H1 (cell line): ENCODE measurements around the gene FHDC1. TPM values are rescaled to one million over a fixed set of nuclear protein-coding genes. Genes with fewer than 3 reads are reported as not detected.

Experiments
- CTCF ChIA-PET: fragments of 300-600 bp; sonication (Branson Sonifier 250); formaldehyde crosslinking; loops from one replicate; lab custom pipeline; 2021; ENCODE audit not compliant: partially characterized antibody; lab: Charles Lee
- POLR2A ChIA-PET: fragments of 300-600 bp; sonication (Branson Sonifier 250); formaldehyde crosslinking; loops from one replicate; lab custom pipeline; 2021; ENCODE audit warnings: inconsistent platforms; ENCODE audit not compliant: partially characterized antibody; lab: Charles Lee
- DNase-seq, 2 experiments: peaks; one replicate each; pipeline versions ENCODE4 v3.0.0 to v3.0.0-alpha.2; 2010 to 2022; ENCODE audit warnings: low spot score in 2 of 2, low read depth in 1 of 2, mixed read lengths in 1 of 2
- FAIRE-seq: peaks from 2 replicates; lab custom pipeline; 2011; peaks lifted over from hg19 to GRCh38; lab: Jason Lieb, UNC
- H2AFZ ChIP-seq: 2 replicates; pipeline ENCODE4 v1.8.1; 2012; ENCODE audit warnings: low read length, inconsistent platforms
- H2AK5ac ChIP-seq: 2 replicates; pipeline ENCODE4 v1.6.1; 2013; ENCODE audit warnings: low read depth, low read length
- H2BK120ac ChIP-seq: replicated peaks from 2 replicates; pipeline ENCODE3; 2013; ENCODE audit warnings: low read depth, low read length, inconsistent platforms
- H2BK12ac ChIP-seq: 2 replicates; pipeline ENCODE4 v1.6.1; 2013; ENCODE audit warnings: low read depth, low read length
- H2BK15ac ChIP-seq: 2 replicates; pipeline ENCODE4 v1.6.1; 2013; ENCODE audit warnings: low read length
- H2BK20ac ChIP-seq: 2 replicates; pipeline ENCODE4 v1.6.1; 2013; ENCODE audit warnings: low read length
- H2BK5ac ChIP-seq: 2 replicates; pipeline ENCODE4 v1.6.1; 2013; ENCODE audit warnings: low read depth, low read length
- H3K14ac ChIP-seq: 2 replicates; pipeline ENCODE4 v1.6.1; 2013; ENCODE audit warnings: inconsistent platforms; ENCODE audit not compliant: insufficient read length
- H3K18ac ChIP-seq: 2 replicates; pipeline ENCODE4 v1.6.1; 2013; ENCODE audit warnings: low read length; ENCODE audit errors: extremely low read depth
- H3K23ac ChIP-seq: 2 replicates; pipeline ENCODE4 v1.6.1; 2013; ENCODE audit warnings: inconsistent platforms; ENCODE audit not compliant: insufficient read length
- H3K23me2 ChIP-seq: 2 replicates; pipeline ENCODE4 v1.6.1; 2013; ENCODE audit warnings: low read depth, low read length
- H3K27ac ChIP-seq: 2 replicates; pipeline ENCODE4 v1.6.1; 2011; ENCODE audit warnings: low read depth, low read length, inconsistent platforms
- H3K27me3 ChIP-seq, 4 experiments: replicated peaks in 1 of 4; 1 replicate in 1 of 4; 2 replicates in 3 of 4; pipeline versions ENCODE4 v1.6.1 to v1.8.1; 2011 to 2013; ENCODE audit warnings: low read length in 3 of 4, mild to moderate bottlenecking in 3 of 4, inconsistent platforms in 2 of 4, mixed read lengths in 2 of 4, moderate library complexity in 1 of 4; ENCODE audit not compliant: control insufficient read depth in 3 of 4, insufficient read depth in 3 of 4; ENCODE audit errors: extremely low read depth in 1 of 4
- H3K36me3 ChIP-seq, 4 experiments: 2 replicates each; pipeline versions ENCODE4 v1.6.1 to v1.8.1; 2011 to 2013; ENCODE audit warnings: mild to moderate bottlenecking in 4 of 4, low read length in 3 of 4, moderate library complexity in 2 of 4, control low read depth in 1 of 4, inconsistent platforms in 1 of 4; ENCODE audit not compliant: insufficient read depth in 4 of 4, control insufficient read depth in 2 of 4
- H3K4ac ChIP-seq: replicated peaks from 2 replicates; pipeline ENCODE3; 2013; ENCODE audit warnings: low read length, low read depth, mixed read lengths, inconsistent platforms; ENCODE audit not compliant: insufficient read length
- H3K4me1 ChIP-seq, 4 experiments: replicated peaks in 1 of 4; 1 replicate in 1 of 4; 2 replicates in 3 of 4; pipeline versions ENCODE4 v1.6.1 to v1.8.1; 2011 to 2013; ENCODE audit warnings: low read length in 3 of 4, inconsistent platforms in 2 of 4, mixed read lengths in 1 of 4; ENCODE audit not compliant: insufficient read depth in 4 of 4, control insufficient read depth in 3 of 4
- H3K4me2 ChIP-seq, 2 experiments: 2 replicates each; pipeline versions ENCODE4 v1.6.1 to v1.8.1; 2011 to 2013; ENCODE audit warnings: low read depth in 2 of 2, low read length in 2 of 2, control low read depth in 1 of 2, inconsistent platforms in 1 of 2, mild to moderate bottlenecking in 1 of 2; ENCODE audit not compliant: insufficient read depth in 1 of 2
- H3K4me3 ChIP-seq, 4 experiments: fragments of 200-600, 300-600 bp in 1 of 4; sonication (generic), shearing (Covaris generic), sonication (Bioruptor Twin) in 1 of 4; 2 replicates each; pipeline versions ENCODE4 v1.5.1 to v1.8.1; 2011 to 2016; ENCODE audit warnings: low read length in 4 of 4, low read depth in 3 of 4, control low read depth in 2 of 4, inconsistent platforms in 2 of 4, mild to moderate bottlenecking in 2 of 4, mixed read lengths in 1 of 4, moderate library complexity in 1 of 4; ENCODE audit not compliant: insufficient read depth in 2 of 4; ENCODE audit errors: extremely low read depth in 1 of 4
- H3K56ac ChIP-seq: replicated peaks from 2 replicates; pipeline ENCODE3; 2013; ENCODE audit warnings: low read depth, mild to moderate bottlenecking, mixed read lengths, low read length, inconsistent platforms; ENCODE audit not compliant: insufficient read length
- H3K79me1 ChIP-seq: 2 replicates; pipeline ENCODE4 v1.6.1; 2013; ENCODE audit warnings: low read depth, low read length, control low read depth
- H3K79me2 ChIP-seq, 2 experiments: 2 replicates each; pipeline versions ENCODE4 v1.6.1 to v1.8.1; 2012 to 2013; ENCODE audit warnings: low read length in 2 of 2, mild to moderate bottlenecking in 2 of 2, inconsistent platforms in 1 of 2; ENCODE audit not compliant: insufficient read depth in 2 of 2, control insufficient read depth in 1 of 2
- H3K9ac ChIP-seq, 4 experiments: replicated peaks in 1 of 4; 1 replicate in 1 of 4; 2 replicates in 3 of 4; pipeline versions ENCODE4 v1.6.1 to v1.8.1; 2011 to 2013; ENCODE audit warnings: low read depth in 3 of 4, low read length in 3 of 4, control low read depth in 2 of 4, mild to moderate bottlenecking in 2 of 4, moderate library complexity in 2 of 4, inconsistent platforms in 1 of 4; ENCODE audit errors: extremely low read depth in 1 of 4
- H3K9me3 ChIP-seq, 2 experiments: 2 replicates each; pipeline versions ENCODE4 v1.6.1 to v1.8.1; 2012 to 2013; ENCODE audit warnings: mild to moderate bottlenecking in 2 of 2, moderate library complexity in 2 of 2, control low read depth in 1 of 2, inconsistent platforms in 1 of 2, low read depth in 1 of 2, low read length in 1 of 2, mixed read lengths in 1 of 2; ENCODE audit not compliant: insufficient read depth in 2 of 2
- H4K20me1 ChIP-seq, 2 experiments: replicated peaks in 1 of 2; 2 replicates each; pipeline versions ENCODE3 to v1.8.1; 2011 to 2013; ENCODE audit warnings: inconsistent platforms in 2 of 2, low read length in 2 of 2, mild to moderate bottlenecking in 1 of 2; ENCODE audit not compliant: insufficient read depth in 2 of 2, control insufficient read depth in 1 of 2
- H4K5ac ChIP-seq: 2 replicates; pipeline ENCODE4 v1.6.1; 2013; ENCODE audit warnings: low read length, low read depth, mixed read lengths, inconsistent platforms; ENCODE audit not compliant: insufficient read length
- H4K8ac ChIP-seq: 2 replicates; pipeline ENCODE4 v1.8.0; 2013; ENCODE audit warnings: mild to moderate bottlenecking, moderate library complexity, low read length, inconsistent platforms; ENCODE audit not compliant: insufficient read depth; ENCODE audit errors: extremely low read depth
- H4K91ac ChIP-seq: replicated peaks from 2 replicates; pipeline ENCODE3; 2013; ENCODE audit warnings: low read length, mixed read lengths, inconsistent platforms; ENCODE audit not compliant: insufficient read length
- HDAC6 ChIP-seq: IDR thresholded peaks from one replicate; pipeline ENCODE4 v1.7.1; 2012; ENCODE audit warnings: low read depth, mild to moderate bottlenecking, inconsistent platforms, low read length, moderate library complexity
- KDM1A ChIP-seq: fragments of 200-600, 300-600 bp; sonication (generic); IDR thresholded peaks from 2 replicates; pipeline ENCODE4 v1.7.1; 2016; ENCODE audit warnings: mild to moderate bottlenecking, low read length, borderline replicate concordance
- KDM4A ChIP-seq: IDR thresholded peaks from one replicate; pipeline ENCODE4 v1.7.1; 2012; ENCODE audit warnings: low read depth, mild to moderate bottlenecking, moderate library complexity, low read length, inconsistent platforms; ENCODE audit not compliant: severe bottlenecking
- RFX5 ChIP-seq: IDR thresholded peaks from 2 replicates; pipeline ENCODE4 v1.6.1; 2011; ENCODE audit warnings: low read depth, low read length, improper control_type of control experiment, borderline replicate concordance
- RNF2 ChIP-seq: fragments of 200-900, 300-1000 bp; sonication (generic); IDR thresholded peaks from 2 replicates; pipeline ENCODE4 v1.7.1; 2016; ENCODE audit warnings: borderline replicate concordance, low read depth, mild to moderate bottlenecking, antibody characterized with exemption, low read length; ENCODE audit not compliant: poor library complexity, severe bottlenecking; ENCODE audit errors: missing control alignments
- SAP30 ChIP-seq: fragments of 300-600 bp; sonication (generic); IDR thresholded peaks from 2 replicates; pipeline ENCODE4 v1.7.1; 2012; ENCODE audit warnings: low read length, moderate library complexity, mild to moderate bottlenecking, inconsistent platforms; ENCODE audit not compliant: insufficient read depth, insufficient replicate concordance
- WGBS, 2 experiments: shearing (Covaris generic) in 1 of 2; methylation state at CpG; one replicate each; pipeline versions ENCODE4 v1.1.6 to v1.1.7; 2013 to 2015; ENCODE audit warnings: low lambda C conversion rate in 2 of 2, mixed read lengths in 2 of 2, inconsistent platforms in 1 of 2, low coverage in 1 of 2, missing lambda C conversion rate in 1 of 2; ENCODE audit not compliant: insufficient replicate concordance in 2 of 2, insufficient coverage in 1 of 2, insufficient read length in 1 of 2; ENCODE audit errors: extremely low coverage in 1 of 2, missing lambda C conversion rate in 1 of 2; 5-methylcytosine and 5-hydroxymethylcytosine counted together
- polyA plus RNA-seq, 7 experiments: library from polyadenylated mRNA; depleted of rRNA in 3 of 7; stranded (reverse) in 5 of 7; unstranded in 2 of 7; fragments of >200 nt in 5 of 7; fragments of 200-250 nt in 2 of 7; gene quantifications; 1 replicate in 5 of 7; 2 replicates in 1 of 7; 4 replicates in 1 of 7; pipeline versions ENCODE4 v1.2.1 to v1.2.3, GENCODE V29; 2011 to 2013; ENCODE audit warnings: missing spikeins in 2 of 7, mixed read lengths in 2 of 7
- total RNA-seq: library from RNA; stranded (reverse); fragmentation: NEBNext Ultra II Directional; extraction: Animal tissue kit (Norgen Biotek cat#: 25700); gene quantifications from 2 replicates; pipeline ENCODE4 v1.2.1, GENCODE V29; 2021

The FHDC1 gene
- total and polyA plus RNA-seq, 2 of the 8 experiments (the other 6 are each of a cell fraction or from before 2014, with no cell fraction given), result 6.4 to 28.6 TPM

DNA sequence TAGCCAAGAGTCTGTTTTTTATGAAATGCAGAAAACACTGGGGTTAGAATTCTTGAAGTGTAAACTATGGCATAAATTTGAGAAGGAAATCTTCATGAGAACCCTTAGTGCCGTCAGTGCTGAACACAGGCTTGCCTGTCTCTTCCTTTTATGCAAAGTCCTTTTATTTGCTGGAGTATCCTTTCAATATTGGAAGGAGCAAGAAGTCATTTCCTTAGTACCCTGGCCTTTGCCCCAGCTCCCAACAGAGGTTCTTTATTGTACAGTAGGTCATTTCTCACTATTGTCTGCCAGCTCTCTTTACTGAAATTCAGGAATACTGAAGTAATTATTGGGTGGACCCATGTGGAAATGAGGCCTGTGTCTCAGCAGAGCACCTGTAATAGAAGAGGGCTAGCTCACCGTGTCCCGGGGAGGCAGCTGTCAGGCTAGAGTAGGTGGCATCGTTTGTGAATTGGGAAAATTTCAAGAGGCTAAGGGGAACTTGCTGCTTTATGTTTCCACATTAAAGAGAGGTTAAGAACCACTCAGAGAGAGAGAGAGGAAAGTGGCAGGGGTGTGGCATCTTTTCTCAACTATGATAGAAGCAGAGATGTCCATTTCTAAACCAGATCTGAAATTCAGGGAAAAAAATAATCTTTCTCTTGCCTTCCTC, 8.7 kb downstream of the FHDC1 start:
- no peak for TF ChIP-seq KDM1A
- no peak for TF ChIP-seq RFX5
- no peak for TF ChIP-seq HDAC6
- no peak for TF ChIP-seq SAP30
- TF ChIP-seq KDM4A, result no peak
- TF ChIP-seq RNF2, result no peak
- no peak overlapping the region for H3K14ac ChIP-seq
- no peak overlapping the region for H3K4me2 ChIP-seq
- no peak overlapping the region for H2BK15ac ChIP-seq
- no peaks in the 10 kb centered on the region for H3K27me3 ChIP-seq
- H3K9ac ChIP-seq, result no peak overlapping the region
- no peak overlapping the region for H2BK5ac ChIP-seq
- H2AK5ac ChIP-seq, result no peak overlapping the region
- no peak overlapping the region for H4K91ac ChIP-seq
- no peak overlapping the region for H3K18ac ChIP-seq
- no peak overlapping the region for H2BK20ac ChIP-seq
- no peaks in the 10 kb centered on the region for H3K23me2 ChIP-seq
- H2BK12ac ChIP-seq, result no peak overlapping the region
- no peak overlapping the region for H3K4me3 ChIP-seq
- FAIRE-seq (no peak), DNase-seq (no peak)
- H2BK120ac ChIP-seq, result no peak overlapping the region
- H3K79me1 ChIP-seq, result peaks cover 9% of the 10 kb centered on the region; the same call in 1 of the 2 replicates
- no peaks in the 10 kb centered on the region for H3K9me3 ChIP-seq
- peaks cover 0 to 22% (median 14%) of the 10 kb centered on the region in 4 experiments; a peak in 5 of 8 replicates for H3K36me3 ChIP-seq
- H4K5ac ChIP-seq, result no peak overlapping the region
- H4K20me1 ChIP-seq, result peaks cover 3 to 15% of the 10 kb centered on the region in 2 experiments
- CTCF ChIA-PET, result interaction anchor here (1.2 to 1.8 kb wide), 4 partner anchors 9 to 182 kb away, joined by 3 to 8 read pairs (median 6); partner anchors contain the start of gene FHDC1
- H3K4me1 ChIP-seq, result peaks cover 0 to 6% (median 3%) of the 10 kb centered on the region in 4 experiments; a peak in 5 of 7 replicates
- no peak overlapping the region for H3K23ac ChIP-seq
- H3K79me2 ChIP-seq, result peaks cover 11 to 88% of the 10 kb centered on the region in 2 experiments
- no peak overlapping the region for H3K4ac ChIP-seq
- no peak overlapping the region for H3K27ac ChIP-seq
- no peak overlapping the region for H3K56ac ChIP-seq
- 75% methylated on average over 4 of the region's 4 CpGs; no CpG with 5 or more reads in 1 of the 2 experiments for WGBS, 2 experiments
- POLR2A ChIA-PET, result no interaction called here
- no peak overlapping the region for H2AFZ ChIP-seq
- no peak overlapping the region for H4K8ac ChIP-seq
